Medulla oblongata (tissue), 1 donor: ENCODE measurements around the gene CGB8.
A peak's percentile ranks its signal among the peaks of the same experiment; 100 is the strongest.
"Not testable (repeated sequence)": the region's sequence is repeated elsewhere in the genome, so short reads cannot be mapped to it uniquely, and the experiment has no call there.

Experiments used
- DNase-seq: peaks from one replicate; pipeline ENCODE4 v3.0.0-alpha.2; 2015; ENCODE audit errors: extremely low spot score

Gene CGB8

DNA sequence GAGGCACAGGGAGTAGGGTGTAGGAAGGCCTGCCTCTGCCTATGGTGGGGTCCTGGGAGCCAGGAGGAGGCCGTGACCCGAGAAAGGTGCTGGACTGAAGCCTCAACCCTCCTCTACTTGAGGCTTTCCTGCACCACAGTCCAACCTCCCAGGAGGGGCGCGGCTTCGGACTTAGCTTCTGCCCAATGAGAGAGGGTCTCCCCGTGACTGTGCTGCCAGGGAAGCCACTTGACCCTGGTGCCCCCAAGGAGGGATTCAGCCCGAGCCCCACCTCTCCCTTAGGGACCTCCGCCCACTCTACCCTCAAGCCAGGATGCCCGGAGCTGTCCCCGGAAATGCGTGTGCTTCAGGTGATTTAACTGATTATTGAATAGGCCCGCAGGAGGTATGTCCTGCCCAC lies at the start of gene CGB8:
CGB8 (minus strand) TSS at position 101 of the 400 bp plus-strand sequence. CDS start 372 bp downstream, outside the sequence.
- DNase-seq, result not testable (repeated sequence)

DNA sequence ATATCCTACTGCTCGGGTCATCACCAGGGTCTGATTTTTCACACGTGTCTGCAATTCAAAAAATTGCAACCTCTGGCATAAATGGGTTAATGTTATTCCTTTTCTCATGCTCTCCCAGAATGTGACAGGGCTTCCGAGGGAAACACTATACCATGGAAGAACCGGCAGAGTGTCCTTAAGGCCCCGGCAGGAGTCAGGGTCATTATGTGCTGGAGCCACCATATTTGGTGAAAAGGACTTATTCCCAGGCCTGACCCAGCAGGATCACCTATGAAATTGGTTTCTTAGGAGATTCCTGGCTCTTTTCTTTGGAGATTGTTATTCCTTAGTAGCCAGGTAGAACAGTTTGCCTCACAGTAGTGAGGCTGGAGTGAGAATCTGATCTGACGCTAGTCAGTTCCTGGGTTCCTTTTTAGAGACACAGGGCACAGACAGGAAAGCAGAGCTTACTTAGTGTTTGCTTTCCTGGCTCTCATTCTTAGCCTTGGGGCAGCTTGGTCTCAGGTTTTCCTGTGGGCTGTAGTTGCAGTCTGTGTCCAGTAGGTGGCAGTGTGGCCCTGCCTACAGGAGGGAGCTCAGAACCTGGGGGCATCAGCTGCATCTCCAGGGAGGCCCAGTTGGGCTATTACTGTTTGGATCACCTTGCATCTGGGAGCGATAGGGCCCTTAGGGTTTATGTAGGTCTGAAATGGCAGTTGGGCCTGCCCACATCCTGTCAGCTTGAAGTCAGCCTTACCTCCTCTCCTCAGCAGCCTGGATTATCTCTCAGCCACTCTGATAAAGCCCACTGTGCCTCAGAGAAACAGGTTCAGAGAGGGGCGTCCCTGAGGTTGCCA lies 48.8 kb upstream of the CGB8 start:
- DNase-seq, result peak; percentile 82

DNA sequence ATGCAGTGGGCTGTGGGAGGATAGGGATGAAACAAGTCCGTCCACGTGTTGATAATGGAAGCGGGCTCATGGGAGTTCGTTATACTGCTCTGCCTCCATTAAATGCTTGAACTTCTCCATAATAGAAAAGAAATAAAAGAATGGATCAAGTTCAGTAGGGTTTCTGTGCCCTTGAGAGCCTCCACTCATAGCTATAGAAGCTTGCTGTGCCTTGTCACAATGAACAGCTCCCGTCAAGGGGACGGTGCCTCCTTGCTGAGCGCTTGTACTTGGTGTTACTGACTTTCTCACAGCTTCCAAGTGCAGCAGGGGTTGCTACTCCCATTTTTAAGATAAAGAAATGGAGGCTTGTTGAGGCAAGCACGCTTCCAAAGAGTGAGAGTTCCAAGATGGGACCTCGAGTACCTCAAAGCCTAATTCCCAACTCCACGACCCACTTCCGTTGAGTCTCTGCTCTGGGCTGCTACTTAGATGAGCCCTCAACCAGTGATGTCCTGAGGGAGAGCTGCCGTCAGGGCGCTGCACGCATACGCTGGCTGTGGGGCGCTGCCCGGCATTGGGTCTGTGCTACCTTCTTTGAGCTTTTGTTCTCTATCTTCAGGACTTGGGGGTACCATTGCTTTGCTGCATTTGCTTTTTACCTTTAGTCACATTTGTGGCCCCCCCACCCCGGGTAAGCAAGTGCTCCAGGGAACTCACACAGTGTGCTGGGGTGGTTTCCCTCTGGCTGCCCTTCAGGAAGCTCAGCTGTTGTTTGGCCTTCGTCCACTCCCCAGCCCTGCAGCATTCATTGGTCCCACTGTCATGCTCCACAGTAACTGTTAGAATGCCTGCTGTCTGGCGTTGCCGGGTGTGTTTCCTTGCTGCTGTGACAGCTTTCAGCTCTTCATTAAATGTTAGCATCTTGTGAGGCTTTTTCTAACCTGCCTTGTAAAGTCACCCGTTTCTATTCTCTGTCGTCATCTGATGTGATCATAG lies 45.9 kb upstream of the CGB8 start:
- DNase-seq, result peak; percentile 77

DNA sequence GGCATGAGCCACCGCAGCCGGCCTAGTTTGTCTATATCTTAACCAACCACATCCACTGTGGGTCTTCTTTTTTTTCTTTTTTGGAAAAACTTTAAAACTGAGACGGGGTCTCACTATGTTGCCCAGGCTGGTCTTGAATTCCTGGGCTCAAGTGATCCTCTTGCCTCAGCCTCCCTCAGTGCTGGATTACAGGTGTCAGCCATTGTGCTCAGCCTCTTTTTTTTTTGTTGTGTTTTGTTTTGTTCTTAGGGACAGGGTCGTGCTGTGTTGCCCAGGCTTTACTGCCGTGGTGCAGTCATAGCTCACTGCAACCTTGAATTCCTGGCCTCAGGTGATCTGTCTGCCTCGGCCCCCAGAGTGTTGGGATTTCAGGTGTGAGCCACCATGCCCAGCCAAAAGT lies 43.8 kb upstream of the CGB8 start:
- no peak for DNase-seq

DNA sequence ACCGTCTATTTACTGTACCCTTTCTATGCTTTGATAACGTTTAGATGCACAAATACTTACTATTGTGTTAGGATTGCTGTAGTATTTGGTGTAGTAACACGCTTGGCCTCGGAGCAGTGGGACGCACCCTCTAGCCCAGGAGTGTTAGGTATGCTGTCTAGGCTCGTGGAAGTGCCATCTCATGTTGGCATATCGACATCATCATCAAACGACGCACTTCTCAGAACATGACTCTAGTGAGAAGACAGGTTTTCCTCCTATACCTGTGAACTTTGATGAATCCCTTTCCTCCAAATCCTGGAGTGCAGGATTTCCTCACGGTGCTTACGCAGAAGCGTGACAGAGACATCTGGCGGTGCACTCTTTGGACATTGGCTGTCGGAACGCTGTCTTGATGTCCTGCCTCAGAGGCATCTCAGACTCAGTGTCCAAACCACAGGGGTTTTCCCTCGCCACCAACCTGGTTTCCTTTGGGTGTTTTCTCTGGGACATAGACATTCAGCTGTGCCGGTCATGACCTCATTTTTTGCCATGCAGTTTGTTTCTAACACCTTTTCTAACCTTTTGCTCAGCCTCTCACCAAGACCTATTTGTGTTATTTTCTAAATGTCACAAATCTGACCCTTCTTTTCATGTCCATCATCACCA lies 42.6 kb upstream of the CGB8 start:
- no peak for DNase-seq

DNA sequence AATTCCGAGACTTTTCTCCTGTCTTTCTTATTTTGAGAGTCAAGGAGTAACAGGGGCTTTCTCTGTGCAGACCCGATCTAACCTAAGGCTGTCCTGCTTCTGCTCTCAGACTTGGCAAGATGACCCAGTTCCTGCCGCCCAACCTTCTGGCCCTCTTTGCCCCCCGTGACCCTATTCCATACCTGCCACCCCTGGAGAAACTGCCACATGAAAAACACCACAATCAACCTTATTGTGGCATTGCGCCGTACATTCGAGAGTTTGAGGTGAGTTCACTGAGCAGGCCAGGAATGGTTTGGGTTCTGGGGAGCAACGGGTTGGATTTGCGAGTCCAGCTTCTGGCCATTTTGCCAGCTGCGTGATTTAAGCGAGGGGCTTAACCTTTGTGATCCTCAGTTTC lies 37.4 kb upstream of the CGB8 start:
- DNase-seq, result no peak

DNA sequence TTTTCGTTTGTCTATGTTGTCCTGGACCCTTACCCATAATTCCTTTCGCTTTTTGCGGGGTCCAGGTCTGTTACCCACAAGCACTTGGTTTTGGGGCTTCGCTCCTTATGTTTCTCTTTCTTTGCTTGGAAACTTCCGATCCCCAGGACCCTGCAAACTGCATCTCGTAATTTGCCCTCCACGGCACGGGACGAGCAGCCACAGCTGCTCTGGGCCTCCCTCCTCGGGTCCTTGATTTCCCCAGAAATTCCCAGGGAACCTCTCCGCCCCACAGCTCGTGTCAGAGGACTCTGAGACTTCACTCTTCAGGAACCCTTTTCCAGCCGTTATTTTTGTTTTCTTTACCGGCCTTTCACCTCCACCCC lies 36.9 kb upstream of the CGB8 start:
- no peak for DNase-seq

DNA sequence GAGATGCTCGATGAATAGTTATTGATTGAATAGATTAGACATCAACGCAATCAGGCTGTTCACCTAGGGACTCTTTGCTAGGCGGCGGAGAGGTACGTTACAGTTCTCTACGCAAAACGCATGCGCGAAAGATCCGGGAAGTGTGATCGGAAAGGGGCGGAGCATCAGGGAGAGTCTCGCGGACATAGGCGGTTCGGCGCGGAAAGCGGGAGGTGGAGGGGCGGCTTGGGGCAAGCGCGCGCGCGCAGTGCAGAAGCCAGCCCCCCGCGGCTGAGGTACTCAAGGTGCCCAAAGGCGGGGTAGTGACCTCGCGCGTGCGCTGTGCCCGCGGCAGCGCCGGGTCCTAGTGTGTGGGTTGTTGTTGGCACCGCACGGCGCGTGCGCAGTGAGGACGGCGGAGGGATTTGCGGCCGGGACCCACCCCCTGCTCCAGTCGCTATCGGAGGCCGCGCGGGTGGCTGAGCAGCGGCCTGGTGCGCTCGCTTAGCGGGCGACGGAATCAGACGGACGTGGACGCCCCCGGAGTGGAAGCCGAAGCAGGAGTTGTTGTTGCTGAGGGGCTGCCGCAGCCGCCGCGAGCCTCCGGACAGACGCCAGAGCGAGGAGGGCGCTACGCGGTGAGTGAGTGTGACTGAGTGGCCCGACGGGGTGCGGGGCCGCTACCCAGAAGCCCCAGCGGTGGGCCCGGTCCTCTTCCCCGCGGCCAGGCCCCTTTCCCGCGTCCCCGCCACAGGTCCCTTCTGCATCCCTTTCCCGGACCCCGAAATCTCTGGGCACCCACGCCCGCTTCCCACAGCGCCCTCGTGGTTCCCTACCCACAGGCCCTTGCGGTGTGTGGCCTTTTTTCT lies 36.3 kb upstream of the CGB8 start, which contains the start of gene SNRNP70:
SNRNP70 (plus strand) TSS at position 432 of the 848 bp plus-strand sequence. CDS start 964 bp downstream, outside the sequence.
- DNase-seq, result peak; percentile 98

DNA sequence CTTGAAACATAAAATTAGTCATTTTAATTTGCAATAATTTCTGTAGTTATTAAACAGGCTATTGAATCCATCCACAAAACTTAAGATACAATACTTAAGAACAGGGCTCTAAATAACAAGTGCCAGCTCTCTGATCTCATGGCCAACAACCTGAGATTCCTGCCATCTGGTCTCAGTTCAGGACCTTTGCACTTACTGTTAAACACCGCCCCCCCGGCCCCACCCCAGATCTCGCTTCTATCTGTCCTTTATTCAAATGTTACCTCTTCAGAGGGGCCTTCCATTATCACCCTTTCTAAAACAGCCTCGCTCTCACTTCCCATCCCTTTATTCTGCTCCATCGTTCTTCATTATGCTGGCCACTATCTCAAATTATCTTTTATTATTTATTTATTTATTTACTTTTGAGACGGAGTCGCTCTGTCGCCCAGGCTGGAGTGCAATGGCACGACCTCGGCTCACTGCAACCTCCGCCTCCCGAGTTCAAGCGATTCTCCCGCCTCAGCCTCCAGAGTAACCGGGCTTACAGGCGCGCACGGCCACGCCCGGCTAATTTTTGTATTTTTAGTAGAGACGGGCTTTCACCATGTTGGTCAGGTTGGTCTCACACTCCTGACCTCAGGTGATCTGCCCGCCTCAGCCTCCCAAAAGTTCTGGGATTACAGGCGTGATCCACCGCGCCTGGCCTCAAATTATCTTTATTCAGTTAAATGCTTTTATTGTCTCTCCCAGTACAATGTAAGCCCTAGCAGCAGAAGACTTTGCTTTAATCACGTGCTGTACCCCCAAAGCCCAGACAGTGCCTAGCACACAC lies 35.5 kb upstream of the CGB8 start:
- no peak for DNase-seq

DNA sequence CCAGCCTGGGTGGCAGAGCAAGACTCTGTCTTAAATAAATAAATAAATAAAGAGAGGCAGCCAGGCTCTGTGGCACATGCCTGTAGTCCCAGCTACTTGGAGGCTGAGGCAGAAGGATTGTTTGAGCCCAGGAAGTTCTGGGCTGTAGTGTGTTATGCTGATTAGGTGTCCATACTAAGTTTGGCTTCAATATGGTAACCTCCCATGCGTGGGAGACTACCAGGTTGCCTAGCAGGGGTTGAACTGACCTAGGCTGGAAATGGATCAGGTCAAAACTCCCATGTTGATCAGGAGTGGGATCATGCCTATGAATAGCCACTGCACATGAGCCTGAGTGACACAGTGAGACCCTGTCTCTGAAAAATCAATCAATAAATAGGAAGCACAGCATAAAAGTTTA lies 32.4 kb upstream of the CGB8 start:
- no peak for DNase-seq

DNA sequence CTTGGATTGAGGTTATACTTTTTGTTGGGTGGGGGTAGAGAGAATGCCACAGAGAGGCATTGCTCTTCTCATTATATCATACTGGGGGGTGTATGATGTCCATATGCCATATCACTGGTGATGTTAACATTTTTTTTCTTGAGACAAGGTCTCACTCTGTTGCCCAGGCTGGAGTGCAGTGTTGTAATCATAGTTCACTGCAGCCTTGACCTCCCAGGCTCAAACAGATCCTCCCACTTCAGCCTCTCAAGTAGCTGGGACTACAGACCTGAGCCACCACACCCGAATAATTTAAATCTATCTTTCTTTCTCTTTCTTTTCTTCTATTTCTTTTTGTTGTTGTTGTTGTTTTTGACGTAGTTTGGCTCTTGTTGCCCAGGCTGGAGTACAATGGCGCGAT lies 31.5 kb upstream of the CGB8 start:
- DNase-seq, result no peak

DNA sequence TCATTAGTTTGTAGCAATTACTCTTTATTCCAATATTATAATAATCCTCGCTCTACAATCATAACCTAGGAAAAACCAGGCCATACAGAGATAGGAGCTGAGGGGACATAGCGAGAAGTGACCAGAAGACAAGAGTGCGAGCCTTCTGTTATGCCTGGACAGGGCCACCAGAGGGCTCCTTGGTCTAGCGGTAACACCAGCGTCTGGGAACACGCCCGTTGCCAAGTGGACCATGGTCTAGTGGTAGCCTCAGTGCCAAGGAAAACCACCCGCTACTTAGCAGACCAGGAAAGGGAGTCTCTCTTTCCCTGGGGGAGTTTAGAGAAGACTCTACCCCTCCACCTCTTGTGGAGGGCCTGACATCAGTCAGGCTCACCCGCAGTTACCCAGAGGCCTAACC lies 26.0 kb upstream of the CGB8 start:
- DNase-seq, result peak; percentile 62

DNA sequence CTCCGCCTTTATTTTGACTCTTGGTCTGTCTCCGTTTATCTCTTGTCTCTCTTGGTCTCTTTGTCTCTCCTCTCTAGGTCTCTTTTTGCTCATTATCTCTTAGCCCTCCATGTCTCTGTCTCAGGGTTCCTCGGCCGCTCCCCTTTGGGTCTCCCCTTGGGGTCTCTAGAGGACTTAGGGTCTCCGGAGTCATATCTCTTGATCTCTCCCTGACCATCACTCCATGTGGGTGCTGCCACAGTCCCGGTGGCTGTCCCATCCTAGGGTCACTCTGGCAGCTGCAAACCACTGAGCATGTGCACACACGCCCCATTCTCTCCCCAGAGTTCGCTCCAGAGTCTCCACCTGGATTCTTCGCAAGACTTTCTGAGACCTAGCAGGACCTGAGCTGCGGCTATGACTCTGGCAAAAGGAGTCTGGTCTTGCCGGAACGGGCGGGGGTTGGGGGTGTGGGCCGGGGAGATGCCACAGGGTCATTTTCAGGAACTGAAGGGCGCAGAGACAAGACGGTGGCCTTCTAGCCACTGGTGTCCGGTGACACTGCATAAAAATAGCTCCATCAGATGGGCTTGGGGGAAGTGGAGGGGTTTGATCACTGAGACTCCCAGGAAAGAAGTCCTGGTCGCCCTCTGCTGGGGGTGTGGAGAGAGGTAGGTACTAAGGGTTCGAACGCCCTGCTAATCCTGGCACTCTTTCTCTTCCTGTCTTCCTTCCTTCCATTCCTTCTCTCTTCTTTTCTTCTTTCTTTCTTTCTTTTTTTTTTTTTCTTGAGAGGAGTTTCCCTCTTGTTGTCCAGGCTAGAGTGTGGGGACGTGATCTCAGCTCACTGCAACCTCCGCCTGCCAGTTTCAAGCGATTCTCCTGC lies 24.8 kb upstream of the CGB8 start:
- no peak for DNase-seq

DNA sequence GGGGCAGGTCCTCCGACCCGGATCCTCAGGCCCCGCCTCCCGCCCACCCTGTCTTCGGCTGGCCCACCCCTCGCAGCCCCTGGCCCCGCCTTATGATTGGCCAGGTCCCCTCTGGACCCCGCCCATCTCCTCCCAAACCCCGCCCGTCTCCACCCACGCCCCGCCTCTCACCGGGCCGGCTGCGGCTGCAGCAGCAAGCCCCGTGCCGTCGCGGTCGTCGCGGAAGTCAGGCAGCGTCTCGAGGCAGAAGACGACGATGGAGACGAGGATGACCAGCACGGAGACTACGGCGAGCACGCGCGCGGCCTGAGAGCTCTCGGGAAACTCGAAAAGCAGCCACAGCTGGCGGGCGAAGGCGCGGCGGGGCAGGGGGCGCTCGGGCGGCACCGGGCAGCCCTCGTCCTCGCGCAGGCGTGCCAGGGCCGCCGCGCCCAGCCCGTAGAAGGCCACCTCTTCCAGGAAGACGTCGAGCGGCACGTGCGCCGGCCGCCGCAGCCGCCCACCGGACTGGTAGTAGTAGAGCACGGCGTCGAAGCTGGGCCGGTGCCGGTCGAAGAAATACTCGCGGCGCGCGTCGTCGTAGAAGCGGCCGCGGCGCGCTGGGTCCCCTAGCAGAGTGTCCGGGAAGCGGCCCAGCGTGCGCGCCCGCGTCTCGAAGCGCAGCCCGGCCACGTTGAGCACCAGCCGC lies 23.1 kb upstream of the CGB8 start:
- no peak for DNase-seq

DNA sequence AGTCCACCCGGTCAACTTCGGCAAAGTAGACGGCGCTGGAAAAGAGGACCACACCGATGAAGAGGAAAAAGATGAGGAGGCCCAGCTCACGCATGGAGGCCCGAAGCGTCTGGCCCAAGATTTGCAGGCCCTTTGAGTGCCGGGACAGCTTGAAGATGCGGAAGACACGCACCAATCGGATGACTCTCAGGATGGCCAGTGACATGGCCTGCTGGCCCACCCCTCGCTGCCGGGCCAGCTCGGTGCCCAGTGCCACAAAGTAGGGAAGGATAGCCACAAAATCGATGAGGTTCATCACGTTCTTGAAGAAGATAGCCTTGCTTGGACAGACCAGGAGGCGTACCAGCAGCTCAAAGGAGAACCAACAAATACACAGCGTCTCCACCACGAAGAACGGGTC lies 21.5 kb upstream of the CGB8 start:
- DNase-seq, result no peak

DNA sequence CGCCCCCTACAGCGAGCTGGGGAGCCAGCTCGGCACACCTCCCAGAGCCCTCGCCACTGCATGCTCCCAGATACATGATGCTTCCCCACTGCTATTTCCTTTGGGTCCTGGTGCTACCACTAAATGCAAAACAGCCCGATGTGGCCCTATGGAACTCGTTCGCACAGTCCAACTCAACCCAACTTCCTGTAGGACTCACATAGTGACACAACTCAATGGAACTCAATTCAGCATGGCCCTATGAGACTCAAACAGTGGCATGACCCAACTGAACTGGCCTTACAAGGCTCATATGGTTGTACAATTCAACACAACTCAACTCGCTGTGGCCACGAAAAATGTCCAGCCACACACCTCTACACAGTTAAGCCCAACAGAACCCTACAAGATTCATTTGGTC lies 20.1 kb upstream of the CGB8 start:
- no peak for DNase-seq

DNA sequence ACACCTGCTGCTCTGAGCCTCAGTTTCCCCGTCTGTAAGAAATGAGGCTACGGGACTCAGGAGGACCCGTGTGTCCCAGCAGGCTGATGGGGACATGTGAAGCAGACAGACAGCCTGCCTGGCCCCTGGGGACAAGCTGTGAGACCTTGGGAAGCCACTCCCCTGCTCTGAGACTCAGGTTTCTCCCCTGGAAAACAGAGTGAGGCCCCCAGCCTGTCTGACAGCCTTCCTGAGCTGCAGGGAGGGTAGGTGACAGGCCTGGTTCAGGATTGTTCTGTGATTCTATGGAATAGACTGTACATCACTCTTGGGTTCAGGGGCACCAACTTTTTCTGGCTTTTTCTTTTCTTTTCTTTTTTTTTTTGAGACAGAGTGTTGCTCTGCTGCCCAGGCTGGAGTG lies 18.6 kb upstream of the CGB8 start:
- no peak for DNase-seq

DNA sequence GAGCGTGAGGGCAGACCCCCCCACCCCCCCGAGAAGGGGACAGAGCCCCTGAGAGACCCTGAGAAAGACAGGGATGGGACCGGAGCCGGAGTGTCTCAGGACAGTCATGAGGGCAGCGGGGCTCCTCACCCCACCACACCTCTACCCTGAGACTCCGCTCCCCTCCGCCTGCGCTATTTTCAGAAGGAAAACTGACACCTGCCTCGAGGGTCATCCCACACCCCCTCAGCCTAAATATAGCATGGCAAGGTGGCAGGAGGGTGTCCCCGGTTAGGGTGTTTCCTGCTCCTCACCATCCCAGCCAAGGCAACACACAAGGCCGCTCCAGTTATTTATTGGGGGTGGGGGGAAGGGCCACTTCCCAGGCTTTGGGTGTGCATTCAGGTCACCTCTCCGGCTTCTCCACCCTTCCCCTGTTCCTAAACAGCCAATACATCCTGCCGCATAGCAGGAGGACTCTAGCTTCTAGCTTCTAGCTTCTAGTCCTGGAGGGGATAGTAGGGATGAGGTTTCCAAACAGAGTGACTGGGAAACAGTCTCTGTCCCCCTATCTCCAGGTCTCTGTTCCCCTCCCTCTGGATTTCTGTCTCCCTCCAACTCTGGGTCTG lies 17.1 kb upstream of the CGB8 start:
- no peak for DNase-seq
